ENCODE measurements around the gene MRGPRF.

Gene MRGPRF

DNA sequence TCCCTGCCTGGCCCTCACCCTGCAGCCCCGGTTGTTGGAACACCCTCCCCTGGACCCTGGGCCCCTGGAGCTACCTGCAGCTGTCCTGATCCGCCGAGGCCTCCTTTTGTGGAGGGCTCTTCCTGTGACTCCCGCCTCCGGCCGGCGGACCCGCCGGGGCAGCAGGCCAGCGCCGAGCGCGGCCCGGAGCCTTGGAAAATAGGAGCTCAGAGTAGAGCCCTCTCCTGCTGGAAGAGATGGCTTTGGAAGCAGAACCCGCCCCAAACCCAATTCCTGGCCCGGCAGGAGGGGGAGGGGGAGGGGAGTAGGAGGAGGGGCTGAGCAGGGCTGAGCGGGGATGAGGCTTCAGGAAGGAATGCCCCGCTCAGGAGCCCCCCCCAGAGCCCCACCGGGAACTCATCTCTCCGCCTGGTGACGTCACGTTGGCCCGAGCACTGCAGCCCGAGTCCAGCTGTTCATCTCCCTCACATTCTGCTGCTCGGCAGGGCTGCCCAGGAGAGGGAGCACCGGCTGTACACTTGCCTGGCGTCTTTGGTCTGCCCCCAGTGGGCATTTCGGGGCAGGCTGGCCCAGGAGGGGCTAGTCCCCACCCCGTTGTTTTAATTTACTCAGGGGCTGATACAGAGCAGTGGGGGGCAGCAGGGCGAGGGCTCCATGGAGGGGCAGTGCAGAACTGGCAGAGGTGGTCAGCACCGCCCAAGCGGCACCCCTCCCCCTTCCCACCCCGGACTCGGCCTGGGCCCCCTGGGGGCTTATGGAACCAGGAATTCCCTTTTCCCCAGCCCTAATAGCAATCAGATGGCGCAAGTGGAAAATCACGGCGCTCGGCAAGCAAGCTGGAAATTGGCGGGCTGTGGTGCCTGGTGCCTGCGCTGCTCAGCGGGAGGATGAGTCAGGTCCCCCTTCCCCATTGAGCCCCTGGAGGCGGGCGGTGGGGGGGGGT, at the start of gene MRGPRF:
Gene MRGPRF, minus strand, starts transcription at position 238 of the 943 bp plus-strand sequence. CDS start 3,345 bp downstream, outside the sequence.
- DNase-seq = no peak

- DNase-seq = no peak
Observed at GRCh38 chr11:69062169-69062855, 49.3 kb upstream of the MRGPRF start.

DNA sequence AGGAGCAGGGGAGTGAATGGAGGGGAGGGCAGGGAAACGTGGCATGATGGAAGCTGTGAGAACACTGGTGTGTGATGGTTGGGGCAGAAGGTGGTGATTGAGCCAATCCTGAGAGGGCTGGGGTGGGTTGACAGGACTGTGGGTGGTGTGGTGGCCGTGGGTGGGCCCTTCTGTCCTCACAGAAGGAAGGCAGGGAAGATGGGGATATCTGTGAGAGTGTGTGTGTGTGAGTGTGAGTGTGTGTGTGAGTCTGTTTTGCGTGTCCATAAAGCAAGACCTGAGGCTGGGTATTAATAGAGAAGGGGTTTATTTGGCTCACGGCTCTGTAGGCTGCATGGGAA, 48.6 kb upstream of the MRGPRF start:
- no peak for DNase-seq

DNA sequence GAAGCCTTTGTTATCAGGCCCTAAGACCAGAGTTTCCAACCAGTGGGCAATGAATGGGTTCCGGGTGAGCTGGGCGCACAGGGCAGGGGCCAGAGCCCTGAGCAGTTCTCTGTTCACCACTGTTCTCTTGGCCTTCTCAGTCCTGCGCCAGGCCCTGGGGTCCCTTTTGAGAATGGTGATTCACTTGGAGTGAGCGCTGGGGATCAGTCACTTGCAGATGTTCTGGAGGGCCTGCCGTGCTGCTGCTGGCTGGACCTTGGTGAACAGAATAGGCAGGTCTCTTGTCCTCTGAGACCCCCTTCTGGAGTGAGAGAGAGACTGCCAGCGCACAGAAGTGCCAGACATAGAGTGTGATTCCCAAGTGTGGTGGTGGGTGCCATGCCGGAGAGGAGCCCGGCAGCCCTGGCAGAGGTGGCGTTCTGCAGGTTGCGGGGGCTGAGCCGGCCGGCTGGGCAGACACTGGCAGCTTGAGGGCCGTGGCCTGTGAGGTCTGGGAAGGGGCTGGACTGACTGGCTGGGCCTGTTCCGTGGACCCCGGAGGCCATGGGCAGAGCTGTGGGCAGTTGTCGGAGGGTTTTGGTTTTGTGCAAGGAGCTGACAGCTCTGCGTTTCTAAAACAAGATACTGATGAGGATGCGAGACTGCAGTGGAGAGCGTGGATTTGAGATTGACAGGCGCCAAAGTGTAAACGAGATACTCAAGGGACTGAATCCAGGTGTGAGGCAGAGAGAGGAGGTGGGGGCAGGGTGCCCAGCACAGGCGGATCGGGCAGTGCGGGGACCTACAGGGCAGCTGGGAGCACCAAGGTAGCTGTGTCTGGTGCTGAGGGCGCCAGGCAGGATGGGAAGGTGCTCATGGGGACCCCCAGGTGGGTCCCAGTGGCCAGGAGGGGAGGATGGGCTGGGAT, 48.0 kb upstream of the MRGPRF start:
- DNase-seq = no peak

DNA sequence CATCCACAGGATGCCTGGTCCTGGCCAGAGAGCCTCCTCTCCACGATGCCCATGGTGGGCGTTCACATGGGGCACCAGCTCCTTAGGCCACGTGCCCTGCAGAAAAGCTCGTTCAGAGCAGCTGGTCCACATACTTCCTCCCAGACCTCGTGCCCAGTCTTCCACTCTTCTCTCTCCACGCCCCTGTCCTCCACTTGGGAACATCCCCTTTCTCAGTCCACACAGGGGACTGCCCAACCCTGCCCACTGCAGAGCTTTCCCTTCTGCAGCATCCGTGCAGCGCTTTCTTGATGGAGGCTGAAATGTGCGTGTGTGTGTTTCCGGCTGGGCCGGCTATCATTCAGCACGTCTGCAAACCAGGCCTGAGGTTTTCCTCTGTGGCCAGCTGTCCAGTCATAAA, 46.9 kb upstream of the MRGPRF start:
- no peak for DNase-seq

DNA sequence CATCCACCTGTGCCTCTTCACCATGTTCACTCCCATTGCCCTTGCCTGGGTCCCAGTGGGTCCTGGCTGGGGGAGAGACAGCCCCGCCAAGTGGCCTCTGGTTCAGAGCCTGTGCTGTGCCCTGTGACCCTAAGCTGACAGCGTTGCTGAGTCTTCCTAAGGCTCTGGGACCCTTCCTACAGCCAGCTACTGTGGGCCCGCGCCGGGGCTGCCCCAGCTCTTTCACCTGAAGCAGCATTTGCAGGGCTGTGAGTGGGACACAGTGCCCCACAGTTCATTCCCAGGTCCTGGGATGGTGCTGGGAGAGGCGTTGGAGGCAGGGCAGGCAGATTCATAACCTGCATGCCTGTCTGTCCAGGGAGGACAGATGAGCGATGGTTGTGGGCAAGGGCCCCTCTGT, 46.4 kb upstream of the MRGPRF start:
- DNase-seq = no peak

DNA sequence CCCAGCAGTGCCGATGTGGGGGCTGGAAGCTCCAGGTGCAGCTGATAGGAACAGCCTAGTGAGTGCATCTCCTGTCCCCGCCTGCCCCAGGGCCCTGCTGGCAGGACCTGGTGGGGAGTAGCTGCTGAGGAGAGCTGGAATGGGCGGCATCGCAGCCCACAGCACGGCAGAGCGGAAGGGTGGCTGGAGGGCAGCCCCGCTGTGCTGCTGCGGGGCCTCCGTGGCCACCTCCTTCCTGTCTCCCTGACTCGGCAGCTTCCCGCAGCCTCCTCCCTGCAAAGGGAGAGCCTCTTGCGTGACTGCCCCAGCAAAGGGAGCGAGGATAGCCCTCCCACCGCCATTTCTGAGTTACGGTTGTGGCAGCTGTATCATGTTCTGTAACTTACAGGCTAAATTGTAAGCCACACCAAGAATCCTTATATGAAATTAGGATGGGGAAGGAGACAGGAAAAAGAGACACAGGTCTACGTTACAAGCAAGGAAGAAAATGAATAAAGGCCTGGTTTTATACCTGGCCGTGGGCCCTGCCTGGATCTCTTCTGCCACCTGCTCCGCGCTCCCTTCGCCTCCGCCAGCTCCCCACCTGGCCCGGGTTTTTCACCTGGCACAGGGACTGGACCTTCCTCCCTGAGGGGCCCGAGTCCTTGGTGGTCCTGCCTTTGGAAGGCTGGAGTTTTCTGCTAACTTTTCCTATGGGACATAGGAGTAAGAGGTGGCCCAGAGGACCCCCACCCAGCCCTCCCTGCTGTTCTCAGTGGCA, 45.6 kb upstream of the MRGPRF start:
- DNase-seq = no peak

DNA sequence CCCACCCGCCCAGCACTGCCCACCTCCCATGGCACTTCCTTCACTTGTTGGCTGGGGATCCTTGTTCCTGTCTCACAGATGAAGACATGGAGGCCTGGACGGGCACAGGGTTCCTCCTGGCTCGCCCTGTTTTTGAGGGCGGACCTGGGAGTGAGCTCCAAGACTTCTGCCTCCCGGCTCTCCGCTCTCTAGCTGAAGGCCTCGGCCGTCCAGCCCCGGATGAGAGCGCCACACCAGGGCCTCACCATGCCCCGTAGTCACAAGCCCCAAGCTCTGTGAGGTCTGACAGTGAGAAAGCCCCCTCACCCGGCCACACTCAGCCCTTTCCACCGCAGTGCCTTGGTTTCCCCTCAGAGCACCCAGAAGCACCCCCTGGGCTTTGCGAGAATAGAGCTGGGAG, 44.8 kb upstream of the MRGPRF start:
- no peak for DNase-seq

GRCh38 chr11:69057236-69057635, 44.2 kb upstream of the MRGPRF start:
- DNase-seq = no peak

GRCh38 chr11:69055598-69056516, 42.8 kb upstream of the MRGPRF start:
- DNase-seq = peak in 1 of 2 experiments; percentile 22

- no peak for DNase-seq
Observed at GRCh38 chr11:69055212-69055586, 42.2 kb upstream of the MRGPRF start.

- no peak for DNase-seq
Observed at GRCh38 chr11:69054397-69055211, 41.6 kb upstream of the MRGPRF start.

GRCh38 chr11:69053546-69054396, 40.7 kb upstream of the MRGPRF start:
- DNase-seq = no peak

- no peak for DNase-seq
Observed at GRCh38 chr11:69053169-69053477, 40.1 kb upstream of the MRGPRF start.

GRCh38 chr11:69052343-69053168, 39.5 kb upstream of the MRGPRF start:
- DNase-seq = no peak

DNA sequence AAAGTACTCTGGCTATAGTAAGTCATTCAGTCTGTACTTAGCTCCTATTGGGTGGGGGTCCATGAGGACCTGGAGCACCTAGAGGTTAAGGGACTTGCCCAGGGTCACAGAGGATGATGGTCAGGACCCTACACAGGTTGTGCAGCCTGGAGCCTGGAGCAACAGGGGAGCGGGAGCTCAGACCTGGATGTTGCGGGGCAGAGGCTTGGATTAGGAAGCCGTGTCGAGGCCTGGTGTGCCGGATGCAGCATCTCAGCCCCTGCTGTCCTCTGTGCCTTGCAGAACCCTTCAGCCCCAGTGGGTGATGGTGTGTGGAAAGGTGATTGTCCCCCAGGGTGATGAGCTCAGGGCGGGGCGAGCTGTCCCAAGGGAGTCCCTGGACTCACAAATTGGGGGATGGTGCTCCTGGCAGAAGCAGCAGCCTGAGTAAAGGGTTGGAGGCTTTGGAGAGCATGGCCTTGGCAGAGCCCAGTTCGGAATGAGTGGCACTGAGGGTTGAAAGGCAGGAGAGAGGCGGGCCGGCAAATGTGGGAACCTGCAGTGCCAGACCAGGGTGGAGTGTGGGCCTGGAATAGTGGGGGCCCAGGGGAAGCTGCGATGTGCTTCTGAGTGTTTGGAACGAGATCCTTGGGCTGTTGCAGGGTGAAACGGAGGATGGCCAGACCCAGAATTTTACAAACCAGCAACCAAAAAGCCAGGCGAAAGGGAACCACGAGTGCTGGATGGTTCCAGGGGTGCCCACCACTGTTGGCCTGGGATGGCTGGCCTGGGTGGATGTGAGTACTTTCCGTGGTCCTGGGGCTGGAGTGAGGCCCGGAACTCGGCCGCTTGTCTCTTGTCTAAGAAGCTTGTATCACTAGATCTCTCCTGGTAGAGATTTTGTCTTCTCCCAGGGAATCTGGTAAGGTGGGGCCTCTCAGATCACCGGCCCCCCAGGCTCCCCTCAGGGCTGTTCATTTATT, 38.6 kb upstream of the MRGPRF start:
- no peak for DNase-seq

Measured in activated CD4-positive, alpha-beta T cell treated with anti-CD3 and anti-CD28 coated beads, Interleukin-2, amount 50 U/mL, for 48 hours (primary cell).